C4-2B (cell line): ENCODE data around the gene LAD1.

Experiments used
- ZFX ChIP-seq: fragments of 450-650 bp; IDR thresholded peaks from 2 replicates; pipeline ENCODE4 v1.6.1; 2017
- TF ChIP-seq, protein P1 (sequence below): fragments of 450-650 bp; conservative IDR thresholded peaks from 2 replicates; pipeline ENCODE4 v1.5.1; 2017; ENCODE audit warnings: mild to moderate bottlenecking

DNA sequence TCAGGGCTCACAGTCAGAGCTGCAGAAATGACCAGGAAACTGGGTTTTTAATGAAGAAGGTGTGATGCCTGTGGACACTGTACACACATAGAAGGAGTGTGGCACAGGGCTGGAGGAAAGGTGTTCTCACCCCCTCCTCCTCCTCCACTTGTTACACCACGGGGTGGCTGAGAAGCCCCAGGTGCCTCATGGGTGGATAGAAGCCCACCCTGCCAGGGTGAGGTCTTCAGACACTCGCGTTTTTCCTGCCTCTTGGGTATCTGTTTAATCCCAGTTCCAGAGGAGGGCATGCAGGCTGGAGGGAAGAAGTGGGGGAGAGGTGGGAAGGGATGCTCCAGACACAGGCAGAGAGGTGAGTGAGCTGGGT, 9.7 kb upstream of the LAD1 start:
- TF ChIP-seq, protein P1, sequence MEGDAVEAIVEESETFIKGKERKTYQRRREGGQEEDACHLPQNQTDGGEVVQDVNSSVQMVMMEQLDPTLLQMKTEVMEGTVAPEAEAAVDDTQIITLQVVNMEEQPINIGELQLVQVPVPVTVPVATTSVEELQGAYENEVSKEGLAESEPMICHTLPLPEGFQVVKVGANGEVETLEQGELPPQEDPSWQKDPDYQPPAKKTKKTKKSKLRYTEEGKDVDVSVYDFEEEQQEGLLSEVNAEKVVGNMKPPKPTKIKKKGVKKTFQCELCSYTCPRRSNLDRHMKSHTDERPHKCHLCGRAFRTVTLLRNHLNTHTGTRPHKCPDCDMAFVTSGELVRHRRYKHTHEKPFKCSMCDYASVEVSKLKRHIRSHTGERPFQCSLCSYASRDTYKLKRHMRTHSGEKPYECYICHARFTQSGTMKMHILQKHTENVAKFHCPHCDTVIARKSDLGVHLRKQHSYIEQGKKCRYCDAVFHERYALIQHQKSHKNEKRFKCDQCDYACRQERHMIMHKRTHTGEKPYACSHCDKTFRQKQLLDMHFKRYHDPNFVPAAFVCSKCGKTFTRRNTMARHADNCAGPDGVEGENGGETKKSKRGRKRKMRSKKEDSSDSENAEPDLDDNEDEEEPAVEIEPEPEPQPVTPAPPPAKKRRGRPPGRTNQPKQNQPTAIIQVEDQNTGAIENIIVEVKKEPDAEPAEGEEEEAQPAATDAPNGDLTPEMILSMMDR: no peak
- no peak for TF ChIP-seq ZFX
